Subcutaneous abdominal adipose tissue (tissue), 5 donors: ENCODE data around the gene CDYL.

Source experiments
- H3K27ac ChIP-seq: one replicate; pipeline ENCODE4 v1.7.0; 2013; ENCODE audit warnings: low read depth, mild to moderate bottlenecking, inconsistent platforms, low read length, moderate library complexity
- H3K27me3 ChIP-seq, 5 donors: one replicate each; pipeline ENCODE4 v1.7.0; 2013; ENCODE audit warnings: low read length in 5 of 5, inconsistent platforms in 1 of 5; ENCODE audit not compliant: control insufficient read depth in 5 of 5, insufficient read depth in 4 of 5
- H3K36me3 ChIP-seq, 5 donors: one replicate each; pipeline ENCODE4 v1.7.0; 2013; ENCODE audit warnings: low read length in 5 of 5; ENCODE audit not compliant: control insufficient read depth in 5 of 5, insufficient read depth in 5 of 5
- H3K4me1 ChIP-seq, 5 donors: one replicate each; pipeline ENCODE4 v1.7.0; 2013; ENCODE audit warnings: low read length in 5 of 5, mild to moderate bottlenecking in 3 of 5, moderate library complexity in 1 of 5; ENCODE audit not compliant: control insufficient read depth in 5 of 5, insufficient read depth in 5 of 5
- H3K4me3 ChIP-seq, 5 donors: one replicate each; pipeline ENCODE4 v1.7.0; 2013; ENCODE audit warnings: low read length in 5 of 5, low read depth in 1 of 5
- H3K9ac ChIP-seq, 5 donors: one replicate each; pipeline ENCODE4 v1.7.0; 2013; ENCODE audit warnings: low read length in 5 of 5, mild to moderate bottlenecking in 4 of 5, moderate library complexity in 3 of 5
- H3K9me3 ChIP-seq, 5 donors: one replicate each; pipeline ENCODE4 v1.7.0; 2013; ENCODE audit warnings: low read length in 5 of 5; ENCODE audit not compliant: control insufficient read depth in 5 of 5
- donor health status: healthy.
- donor health status: healthy.
- donor health status: healthy.
- donor health status: healthy.
- donor health status: healthy.

CDYL gene

DNA sequence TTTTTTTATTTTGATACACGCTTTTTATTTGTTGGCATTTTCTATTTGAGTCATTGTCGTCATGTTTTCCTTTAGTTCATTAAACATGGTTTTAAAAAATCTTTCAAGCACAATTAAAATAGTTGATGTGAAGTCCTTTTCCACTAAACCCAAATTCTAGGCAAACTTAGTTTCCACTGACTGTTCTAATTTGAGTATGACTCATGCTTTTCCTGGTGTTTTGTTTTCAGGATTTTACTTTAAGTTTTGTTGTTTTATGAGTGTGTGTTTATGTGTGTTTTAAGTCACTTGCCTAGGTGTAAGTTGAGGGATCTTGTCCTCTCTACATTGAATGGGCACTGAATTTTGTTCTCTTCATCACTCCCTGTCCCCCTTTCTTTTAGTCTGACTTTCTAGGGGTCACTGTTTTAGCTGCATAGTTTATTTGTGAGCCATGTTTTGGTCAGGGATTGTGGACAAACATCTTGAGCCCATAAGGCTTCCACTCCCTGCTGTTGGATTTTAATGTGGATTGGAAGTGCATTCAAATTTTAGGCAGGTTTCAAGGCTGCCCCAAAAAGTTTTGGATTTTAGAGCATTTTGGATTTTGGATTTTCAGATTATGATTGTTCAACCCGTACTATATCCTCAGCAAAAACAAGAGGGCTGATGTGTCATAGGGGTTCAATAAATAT is 94.8 kb downstream of the CDYL start:
- no peak overlapping the region for H3K4me3 ChIP-seq
- no peaks in the 10 kb centered on the region for H3K4me1 ChIP-seq
- H3K27me3 ChIP-seq, result no peaks in the 10 kb centered on the region
- H3K27ac ChIP-seq, result no peak overlapping the region
- no peaks in the 10 kb centered on the region for H3K36me3 ChIP-seq
- no peak overlapping the region for H3K9ac ChIP-seq
- peaks cover 2 to 14% (median 4%) of the 10 kb centered on the region in 5 donors for H3K9me3 ChIP-seq

DNA sequence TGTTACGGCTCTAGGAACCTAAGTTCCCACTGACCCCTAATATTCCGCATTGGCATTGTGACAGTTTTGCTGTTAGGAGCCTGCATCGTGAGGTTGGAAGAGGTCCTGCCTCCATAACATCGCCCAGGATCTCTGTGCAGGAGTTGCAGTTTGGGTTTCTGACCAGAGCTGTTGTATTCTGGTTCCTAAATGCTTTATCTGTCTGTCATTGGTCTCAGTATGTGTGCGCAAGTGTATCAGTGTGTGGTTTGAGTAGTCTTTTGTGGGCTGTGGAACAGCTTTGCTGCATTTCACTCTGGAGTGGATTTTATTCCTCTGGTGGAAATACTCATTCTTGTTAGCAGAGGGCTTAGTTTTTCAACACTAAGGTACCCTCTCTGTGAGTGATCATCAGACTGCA is 95.6 kb downstream of the CDYL start:
- Histone ChIP-seq H3K9me3 (peaks cover 2 to 11% (median 4%) of the 10 kb centered on the region in 5 donors), H3K36me3 (no peaks in the 10 kb centered on the region), H3K4me1 (peaks cover 0 to 4% (median 0%) of the 10 kb centered on the region in 5 donors), H3K27me3 (no peaks in the 10 kb centered on the region), H3K4me3 (no peak overlapping the region), H3K27ac (no peak overlapping the region), H3K9ac (no peak overlapping the region)

DNA sequence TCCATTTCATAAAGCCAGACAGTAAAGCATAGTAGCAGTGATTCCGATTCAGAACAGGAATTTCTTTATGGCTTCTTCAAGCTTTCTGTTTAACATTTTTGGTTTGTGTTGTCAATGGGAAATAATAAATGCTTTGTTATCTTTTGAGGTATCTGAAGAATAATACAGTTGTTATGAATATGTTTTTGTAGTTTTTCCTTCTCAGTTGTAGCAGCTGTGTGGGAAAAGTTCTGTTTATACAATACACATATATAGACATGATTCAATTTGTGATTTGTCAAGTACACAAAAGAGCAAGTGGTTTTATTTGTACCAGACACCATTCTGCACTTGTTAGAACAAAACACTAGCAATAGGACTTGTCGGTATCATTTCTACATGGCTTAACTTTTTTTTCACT is 96.6 kb downstream of the CDYL start:
- peaks cover 0 to 5% (median 0%) of the 10 kb centered on the region in 5 donors for H3K4me1 ChIP-seq
- H3K4me3 ChIP-seq, result no peak overlapping the region
- H3K9me3 ChIP-seq, result peaks cover 0 to 3% (median 2%) of the 10 kb centered on the region in 5 donors
- H3K27me3 ChIP-seq, result no peaks in the 10 kb centered on the region
- no peaks in the 10 kb centered on the region for H3K36me3 ChIP-seq
- H3K9ac ChIP-seq, result no peak overlapping the region
- H3K27ac ChIP-seq, result no peak overlapping the region

DNA sequence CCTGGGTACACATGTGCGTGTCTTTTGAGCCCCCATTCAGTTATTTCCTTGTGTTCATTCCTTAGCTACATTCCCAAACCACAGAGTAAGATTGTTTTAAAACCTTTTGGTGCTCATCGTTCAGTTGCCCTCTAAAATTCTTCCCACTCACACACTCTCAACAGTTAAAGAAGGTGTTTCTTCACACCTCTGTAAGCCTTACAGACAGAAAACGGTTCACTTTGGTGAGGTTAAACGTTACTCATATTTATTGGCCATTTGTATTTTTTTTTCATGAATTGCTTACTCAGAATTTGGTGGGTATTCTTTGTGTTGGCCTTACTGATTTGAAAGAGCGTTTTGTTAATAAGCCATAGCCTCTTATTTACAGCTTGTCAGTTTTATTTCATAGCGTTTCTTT is 97.7 kb downstream of the CDYL start:
- no peaks in the 10 kb centered on the region for H3K36me3 ChIP-seq
- H3K27me3 ChIP-seq, result no peaks in the 10 kb centered on the region
- no peak overlapping the region for H3K4me3 ChIP-seq
- H3K9me3 ChIP-seq, result peaks cover 0 to 3% (median 0%) of the 10 kb centered on the region in 5 donors
- H3K9ac ChIP-seq, result no peak overlapping the region
- H3K4me1 ChIP-seq, result peaks cover 0 to 5% (median 0%) of the 10 kb centered on the region in 5 donors
- no peak overlapping the region for H3K27ac ChIP-seq

DNA sequence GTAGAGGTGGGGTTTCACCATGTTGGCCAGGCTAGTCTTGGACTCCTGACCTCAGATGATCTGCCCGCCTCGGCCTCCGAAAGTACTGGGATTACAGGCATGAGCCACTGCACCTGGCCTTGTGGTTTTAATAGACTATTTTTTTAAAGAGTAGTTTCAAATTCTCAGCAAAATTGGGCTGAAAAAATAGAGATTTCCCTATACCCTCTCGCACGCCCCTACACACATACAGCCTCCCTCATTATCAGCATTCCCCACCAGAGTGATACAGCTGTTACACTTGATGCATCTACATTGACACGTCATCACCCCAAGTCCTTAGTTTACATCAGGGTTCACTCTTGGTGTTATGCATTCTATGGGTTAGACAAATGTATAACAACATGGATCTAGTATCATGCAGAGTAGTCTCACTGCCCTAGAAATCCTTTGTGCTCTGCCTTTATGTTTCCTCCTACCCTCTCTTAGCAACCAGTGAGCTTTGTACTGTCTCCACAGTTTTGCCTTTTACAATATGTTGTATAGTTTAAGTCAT is 103.6 kb downstream of the CDYL start:
- no peak overlapping the region for H3K4me3 ChIP-seq
- peaks cover 0 to 5% (median 0%) of the 10 kb centered on the region in 5 donors for H3K4me1 ChIP-seq
- H3K9me3 ChIP-seq, result no peaks in the 10 kb centered on the region
- H3K36me3 ChIP-seq, result no peaks in the 10 kb centered on the region
- no peak overlapping the region for H3K27ac ChIP-seq
- no peaks in the 10 kb centered on the region for H3K27me3 ChIP-seq
- H3K9ac ChIP-seq, result no peak overlapping the region

DNA sequence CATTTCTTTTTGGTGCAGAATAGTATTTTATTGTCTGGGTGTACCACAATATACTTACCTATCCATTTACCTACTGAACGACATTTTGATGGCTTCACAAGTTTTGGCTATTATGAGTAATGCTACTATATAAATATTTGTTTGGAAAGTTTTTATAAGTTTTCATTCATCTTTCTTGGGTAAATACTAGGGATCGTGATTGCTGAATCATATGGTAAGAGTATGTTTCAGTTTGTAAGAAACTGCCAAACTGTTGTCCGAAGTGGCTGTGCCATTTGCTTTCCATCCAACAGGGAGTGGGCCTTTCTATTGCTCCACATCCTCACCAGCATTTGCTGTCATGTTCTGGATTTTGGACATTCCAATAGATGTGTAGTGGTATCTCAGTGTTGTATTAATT is 104.2 kb downstream of the CDYL start:
- no peaks in the 10 kb centered on the region for H3K36me3 ChIP-seq
- no peak overlapping the region for H3K27ac ChIP-seq
- H3K4me3 ChIP-seq, result no peak overlapping the region
- no peaks in the 10 kb centered on the region for H3K9me3 ChIP-seq
- H3K9ac ChIP-seq, result no peak overlapping the region
- peaks cover 0 to 5% (median 0%) of the 10 kb centered on the region in 5 donors for H3K4me1 ChIP-seq
- no peaks in the 10 kb centered on the region for H3K27me3 ChIP-seq

DNA sequence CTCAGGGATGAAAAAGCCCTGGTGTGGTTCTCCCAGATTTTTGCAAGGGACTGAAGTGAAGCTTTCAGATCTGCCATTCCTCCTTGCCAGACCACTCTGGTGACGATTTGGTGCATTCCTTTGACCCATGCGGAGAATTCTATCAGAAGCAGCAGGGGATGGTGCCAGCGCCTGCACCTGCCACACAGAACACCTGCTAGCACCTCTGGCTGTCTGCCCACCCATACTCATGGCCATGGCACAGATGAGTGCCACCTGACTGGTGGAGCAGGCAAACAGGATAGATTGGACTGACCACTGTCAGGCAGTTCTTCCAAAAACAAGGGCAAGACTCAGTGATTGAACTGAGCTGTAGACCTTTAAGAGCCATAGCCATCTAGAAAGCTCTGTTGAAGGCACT is 107.1 kb downstream of the CDYL start:
- Histone ChIP-seq H3K9me3 (no peaks in the 10 kb centered on the region), H3K9ac (no peak overlapping the region), H3K27ac (no peak overlapping the region), H3K36me3 (no peaks in the 10 kb centered on the region), H3K4me3 (no peak overlapping the region), H3K27me3 (no peaks in the 10 kb centered on the region), H3K4me1 (no peaks in the 10 kb centered on the region)

DNA sequence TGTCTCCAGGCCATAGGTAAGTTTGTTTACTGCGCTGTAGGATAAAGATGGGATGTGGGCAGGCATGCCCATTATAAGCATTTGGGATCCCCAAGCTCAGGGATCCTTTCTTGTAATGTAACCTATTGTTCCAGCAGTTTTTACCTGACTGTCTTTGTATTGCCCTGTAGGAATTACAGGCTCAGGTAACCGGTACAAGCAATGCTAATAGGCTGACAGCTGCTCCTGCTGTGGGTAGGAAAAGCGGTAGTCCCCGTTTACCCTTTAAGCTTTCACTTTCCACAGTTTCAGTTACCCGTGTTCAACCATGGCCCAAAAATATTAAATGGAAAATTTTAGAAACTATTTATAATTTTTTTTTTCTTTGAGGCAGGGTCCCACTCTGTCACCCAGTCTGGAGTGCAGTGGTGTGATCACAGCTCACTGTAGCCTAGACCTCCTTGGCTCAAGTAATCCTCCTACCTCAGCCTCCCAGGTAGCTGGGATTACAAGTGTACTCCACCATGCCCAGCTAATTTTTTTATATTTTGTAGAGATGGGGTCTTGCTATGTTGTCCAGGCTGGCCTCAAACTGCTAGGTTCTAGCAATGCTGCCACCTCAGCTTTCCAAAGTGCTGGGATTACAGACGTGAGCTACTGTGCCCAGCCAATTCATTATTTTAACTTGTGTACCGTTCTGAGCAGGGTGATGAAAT is 108.6 kb downstream of the CDYL start:
- Histone ChIP-seq H3K9ac (no peak overlapping the region), H3K27me3 (no peaks in the 10 kb centered on the region), H3K9me3 (no peaks in the 10 kb centered on the region), H3K4me3 (no peak overlapping the region), H3K4me1 (peaks cover 0 to 4% (median 3%) of the 10 kb centered on the region in 5 donors), H3K27ac (no peak overlapping the region), H3K36me3 (no peaks in the 10 kb centered on the region)

DNA sequence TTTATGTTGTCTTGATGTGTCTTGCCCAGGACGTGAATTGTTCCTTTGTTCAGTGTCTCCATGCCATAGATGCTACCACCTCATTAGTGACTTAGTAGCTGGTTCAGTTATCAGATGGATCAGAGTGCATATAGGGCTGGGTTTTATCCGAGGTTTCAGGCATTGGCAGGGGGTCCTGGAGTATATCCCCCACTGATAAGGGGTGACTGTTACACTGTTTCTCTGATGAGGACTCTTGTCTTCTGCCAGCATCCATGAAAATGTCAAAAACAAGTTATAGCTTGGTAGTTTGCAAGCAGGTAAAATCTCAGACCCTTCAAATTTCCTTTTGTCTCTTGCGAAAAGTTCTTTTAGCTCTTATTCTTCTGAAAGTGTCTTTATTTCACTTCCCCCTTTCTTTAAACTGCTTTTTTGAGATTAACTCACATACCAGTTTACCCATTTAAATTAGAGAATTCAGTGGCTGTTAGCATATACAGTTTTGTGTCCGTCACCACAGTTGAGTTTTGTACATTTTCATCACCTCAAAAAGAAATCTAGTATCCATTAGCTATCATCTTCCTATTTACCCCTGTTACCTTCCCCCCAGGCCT is 109.2 kb downstream of the CDYL start:
- Histone ChIP-seq H3K27me3 (no peaks in the 10 kb centered on the region), H3K4me1 (peaks cover 0 to 6% (median 5%) of the 10 kb centered on the region in 5 donors), H3K9ac (no peak overlapping the region), H3K27ac (no peak overlapping the region), H3K36me3 (no peaks in the 10 kb centered on the region), H3K9me3 (no peaks in the 10 kb centered on the region), H3K4me3 (no peak overlapping the region)

DNA sequence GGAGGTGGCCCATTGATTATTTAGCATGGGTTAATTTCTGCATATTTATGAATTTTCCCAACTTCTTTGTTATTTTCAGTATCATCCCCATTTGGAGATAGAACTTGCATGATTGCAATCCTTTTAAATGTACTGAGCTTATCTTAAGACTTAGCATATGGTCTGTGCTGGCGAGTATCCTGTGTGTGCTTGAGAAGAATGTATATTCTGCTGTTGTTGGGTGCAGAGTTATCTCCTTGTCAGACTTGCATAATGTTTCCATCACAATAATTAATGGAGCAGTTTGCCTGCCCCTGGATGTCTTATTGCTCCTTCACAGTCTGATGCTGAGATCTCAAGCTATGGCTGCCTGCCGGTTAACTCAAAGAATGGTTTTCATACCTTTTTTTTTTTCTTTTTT is 112.6 kb downstream of the CDYL start:
- H3K4me3 ChIP-seq, result no peak overlapping the region
- H3K9ac ChIP-seq, result no peak overlapping the region
- no peak overlapping the region for H3K27ac ChIP-seq
- no peaks in the 10 kb centered on the region for H3K27me3 ChIP-seq
- H3K4me1 ChIP-seq, result peaks cover 0 to 6% (median 5%) of the 10 kb centered on the region in 5 donors
- no peaks in the 10 kb centered on the region for H3K9me3 ChIP-seq
- H3K36me3 ChIP-seq, result peaks cover 0 to 18% (median 16%) of the 10 kb centered on the region in 5 donors
